GM10248 (cell line): ENCODE data around the gene LEFTY2.

Source experiments
- CTCF ChIA-PET: fragments of 300-600 bp; sonication (Branson Sonifier 250); formaldehyde crosslinking; extraction: SDS; loops from one replicate; lab custom pipeline; 2021; ENCODE audit warnings: antibody characterized with exemption; lab: Yijun Ruan, JAX
- POLR2A ChIA-PET: fragments of 350-650 bp; sonication (Branson Sonifier 250); formaldehyde crosslinking; extraction: SDS; loops from one replicate; lab custom pipeline; 2020; ENCODE audit warnings: antibody characterized with exemption; lab: Yijun Ruan, JAX
- DNase-seq: peaks from one replicate; pipeline ENCODE4 v3.0.0; 2012; ENCODE audit errors: extremely low spot score
- CTCF ChIP-seq: IDR thresholded peaks from 2 replicates; pipeline ENCODE4 v1.5.1; 2012; ENCODE audit warnings: mild to moderate bottlenecking, low read depth; ENCODE audit errors: extremely low read depth, missing control alignments, control extremely low read depth

LEFTY2 gene

GRCh38 chr1:225914947-225915346, 26.1 kb downstream of the LEFTY2 start:
- DNase-seq: no peak
- CTCF ChIA-PET: no interaction called here
- no peak for TF ChIP-seq CTCF
- POLR2A ChIA-PET: no interaction called here

DNA sequence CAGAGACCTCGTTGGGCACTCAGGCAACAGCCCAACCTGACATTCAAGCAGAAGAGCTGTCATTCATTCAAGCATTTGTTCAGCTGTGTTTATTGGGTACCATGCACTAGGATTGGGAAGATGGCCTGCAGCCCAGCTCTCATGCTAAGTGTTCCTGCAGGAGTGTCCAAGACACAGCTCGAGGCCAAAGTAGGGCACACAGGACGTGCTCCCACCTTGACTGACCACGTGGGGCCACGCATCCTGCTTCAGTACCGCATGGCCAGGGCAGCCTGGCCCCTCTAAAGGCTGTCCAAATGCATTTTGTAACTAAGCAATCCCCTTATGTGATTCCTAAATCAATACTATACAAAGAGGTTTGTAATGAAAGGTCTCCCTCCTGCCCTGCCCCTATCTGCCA, 26.6 kb downstream of the LEFTY2 start:
- TF ChIP-seq CTCF: no peak
- DNase-seq: no peak
- ChIA-PET CTCF (no interaction called here), POLR2A (no interaction called here)

- ChIA-PET CTCF (interaction anchor here (0.7 to 4.3 kb wide), 25 partner anchors 9 to 444 kb away, joined by 3 to 43 read pairs (median 5); partner anchors contain the start of genes LEFTY1, PYCR2, SRP9 and TMEM63A), POLR2A (no interaction called here)
- DNase-seq: peak; percentile 82
- peak; percentile 79 for TF ChIP-seq CTCF
Measured at GRCh38 chr1:225911191-225912130, 29.6 kb downstream of the LEFTY2 start.

DNA sequence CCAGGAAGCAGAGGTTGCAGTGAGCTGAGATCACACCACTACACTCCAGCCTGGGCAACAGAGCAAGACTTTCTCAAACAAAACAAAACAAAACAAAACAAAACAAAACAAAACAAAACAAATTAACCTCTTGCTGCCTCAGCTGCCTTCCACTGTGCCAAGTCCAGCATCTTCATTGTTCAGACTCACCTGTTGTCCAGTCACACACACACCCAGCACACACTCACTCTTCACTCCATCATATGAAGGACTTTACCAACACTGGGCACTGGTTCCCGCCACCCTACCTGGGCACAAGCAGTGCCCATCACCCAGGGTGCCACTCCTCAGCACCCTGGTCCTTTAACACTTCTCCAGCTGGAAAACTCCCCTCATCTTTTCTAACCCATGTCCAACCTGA, 31.5 kb downstream of the LEFTY2 start:
- ChIA-PET CTCF (interaction anchor here (1.4 to 4.3 kb wide), 8 partner anchors 11 to 435 kb away, joined by 4 to 43 read pairs (median 10); partner anchors contain the start of genes PYCR2, SRP9 and TMEM63A), POLR2A (no interaction called here)
- no peak for TF ChIP-seq CTCF
- no peak for DNase-seq

DNA sequence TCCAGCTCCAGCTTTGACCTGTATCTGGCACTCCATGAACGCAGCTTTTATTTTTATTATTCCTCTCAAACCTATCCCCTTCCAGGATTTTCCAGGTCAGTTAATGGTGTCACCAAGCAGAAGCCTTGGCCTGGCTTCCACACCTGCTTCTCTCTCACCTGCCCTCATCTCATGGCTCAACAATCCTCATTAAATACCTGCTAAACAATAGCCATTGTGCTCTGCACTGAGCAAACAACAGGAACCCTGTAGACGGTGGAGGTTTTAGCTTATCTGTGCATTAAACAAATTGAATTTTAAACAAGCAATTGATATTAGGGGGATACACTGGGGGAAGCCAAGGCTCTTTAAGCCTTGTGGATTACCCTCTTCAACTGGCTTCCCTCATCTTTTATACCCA, 32.2 kb downstream of the LEFTY2 start:
- ChIA-PET POLR2A (no interaction called here), CTCF (interaction anchor here (1.0 to 4.3 kb wide), 5 partner anchors 11 to 434 kb away, joined by 3 to 34 read pairs (median 4); partner anchors contain the start of gene TMEM63A)
- DNase-seq: no peak
- no peak for TF ChIP-seq CTCF

- no peak for DNase-seq
- POLR2A ChIA-PET: no interaction called here
- no peak for TF ChIP-seq CTCF
- CTCF ChIA-PET: interaction anchor here (1.0 to 4.3 kb wide), 6 partner anchors 10 to 433 kb away, joined by 3 to 34 read pairs (median 4); partner anchors contain the start of genes SRP9 and TMEM63A
Measured at GRCh38 chr1:225908013-225908640, 32.9 kb downstream of the LEFTY2 start.
